ENCODE measurements around the gene ZNF226.

- no peak for TF ChIP-seq CTCF (IDR thresholded peaks at IDR 0.05)
- TF ChIP-seq EZH2 (IDR thresholded peaks at IDR 0.05; ENCODE audit: borderline replicate concordance, insufficient read depth, low read depth, low read length, poor library complexity, severe bottlenecking): no peak
These were observed 48.0 kb downstream of the ZNF226 start for GRCh38 chr19:44212866-44213346.
